Heart right ventricle (tissue), 16 donors: ENCODE results near the gene TAGLN3. TPM values are rescaled to one million over a fixed set of nuclear protein-coding genes. Genes with fewer than 3 reads are reported as not detected.

Experiments used
- ATAC-seq, 8 donors: fragments of 200-7000 bp; cut with Tn5 transposase; one replicate each; pipeline ENCODE4 v1.9.1; 2020; ENCODE audit warnings: mild to moderate bottlenecking in 8 of 8, moderate library complexity in 8 of 8, moderate number of reproducible peaks in 1 of 8
- DNase-seq, 2 donors: peaks; one replicate each; pipeline ENCODE4 v3.0.0-alpha.2; 2020
- H3K27ac ChIP-seq, 10 donors: fragments of 200-600 bp; sonication (generic) in 2 of 10; one replicate each; pipeline versions ENCODE4 v1.5.0 to v1.8.0; 2020 to 2022; ENCODE audit warnings: mild to moderate bottlenecking in 3 of 10
- H3K27me3 ChIP-seq, 7 donors: fragments of 200-600 bp; one replicate each; pipeline ENCODE4 v1.8.0; 2021 to 2022; ENCODE audit warnings: mild to moderate bottlenecking in 2 of 7
- H3K36me3 ChIP-seq, 9 donors: fragments of 200-600 bp; sonication (generic) in 1 of 9; one replicate each; pipeline versions ENCODE4 v1.5.0 to v1.8.0; 2020 to 2022; ENCODE audit warnings: mild to moderate bottlenecking in 2 of 9
- H3K4me1 ChIP-seq, 9 donors: fragments of 200-600 bp; sonication (generic) in 1 of 9; one replicate each; pipeline versions ENCODE4 v1.5.0 to v1.8.0; 2020 to 2022; ENCODE audit warnings: mild to moderate bottlenecking in 4 of 9
- H3K4me3 ChIP-seq, 10 donors: fragments of 200-600 bp; sonication (generic) in 2 of 10; one replicate each; pipeline versions ENCODE4 v1.5.0 to v1.8.0; 2020 to 2022; ENCODE audit warnings: mild to moderate bottlenecking in 7 of 10, moderate library complexity in 2 of 10
- H3K9me3 ChIP-seq, 11 donors: fragments of 200-600 bp in 10 of 11; sonication (generic) in 2 of 11; one replicate each; pipeline versions ENCODE4 v1.5.0 to v1.8.0; 2013 to 2022; ENCODE audit warnings: mild to moderate bottlenecking in 2 of 11, control low read depth in 1 of 11, moderate library complexity in 1 of 11
- WGBS, 2 donors: extraction: QIAGEN DNeasy Blood & Tissue Kit; methylation state at CpG; one replicate each; pipeline ENCODE4 v1.1.7; 2013; ENCODE audit warnings: inconsistent platforms in 1 of 2; 5-methylcytosine and 5-hydroxymethylcytosine counted together
- intact Hi-C, 10 donors: fragments of 100-400 bp; cut with DNase I; formaldehyde crosslinking; loops; one replicate each; pipeline versions ENCODE4 v1.11.1 to v1.14.2; 2022
- polyA plus RNA-seq, 2 donors: library from polyadenylated mRNA; stranded (reverse); fragments of 200-250 nt; gene quantifications; one replicate each; pipeline ENCODE4 v1.2.3, GENCODE V29; 2013
- total RNA-seq, 10 donors: library from RNA; stranded (reverse); fragmentation: NEBNext Ultra II Directional in 3 of 10; extraction: Animal tissue kit (Norgen Biotek cat#: 25700) in 3 of 10; gene quantifications; one replicate each; pipeline versions ENCODE4 v1.2.1 to v1.2.4, GENCODE V29; 2021 to 2023
- TF ChIP-seq, protein P1 (sequence below), 9 donors: fragments of 200-600 bp; sonication (generic) in 2 of 9; IDR thresholded peaks; one replicate each; pipeline versions ENCODE4 v1.5.0 to v1.8.0; 2021 to 2022; ENCODE audit warnings: antibody characterized with exemption in 9 of 9, mild to moderate bottlenecking in 5 of 9, moderate library complexity in 1 of 9
- donor health status: Arrhythmogenic right ventricular cardiomyopathy.
- donor health status: ischemic (EF 13 %, LVEDD 7.1; RV severe dilation, severe dysfunction).
- donor health status: healthy with polysubstance abuse.
- donor health status: DM: no; HTN: yes; CAD: no.
- donor health status: DM: no; HTN: no; CAD: no.
- donor health status: ischemic (EF 25% LVEDD 6.9; RV normal size, moderate dysfunction).
- donor health status: ischemic (EF 25% LVEDD 5.7; RV mildly dilated, moderate dysfunction).
- donor health status: healthy.
- donor health status: DM: yes; HTN: yes; CAD: no.
- donor health status: Ischemic cardiomyopathy.
- donor health status: ischemic (EF 35%, LVEDD 5.7; RV mildly dilated, moderate dysfunction).
- donor health status: nonischemic (EF 11% LVEDD 7.7; RV severe dilation, severe dysfunction).
- donor health status: DM: yes; HTN: yes; CAD: no.
- donor health status: PGD.
- donor health status: ischemic (EF 29% LVEDD 5.4; RV normal size, mild dysfunction).
- donor health status: nonischemic (EF 23%, LVEDD 6.1; RV moderate dilation, normal function).

TAGLN3 gene
- total and polyA plus RNA-seq, 12 donors = 0.10 to 1.1 (median 0.58) TPM; not detected in 3

DNA sequence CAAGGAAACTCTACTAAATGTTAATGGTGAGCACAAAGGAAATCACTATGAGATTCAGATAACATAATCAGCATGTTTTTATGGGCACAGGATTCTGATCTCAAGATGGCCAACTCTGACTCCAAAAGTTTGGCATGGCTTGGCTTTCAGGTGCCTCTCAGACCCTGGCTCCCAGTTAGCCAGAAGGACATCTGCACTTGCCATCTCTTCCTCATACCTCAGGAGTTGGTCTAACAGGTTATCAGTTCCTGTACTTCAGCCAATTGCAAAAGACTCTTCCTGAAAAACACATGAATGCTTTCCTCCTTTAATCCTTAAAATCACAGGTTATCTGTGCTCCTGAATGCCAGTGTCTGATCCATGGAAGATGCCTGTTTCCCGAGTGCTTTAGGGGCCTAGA is 60.8 kb downstream of the TAGLN3 start:
- WGBS, 2 donors = 81 to 91% methylated on average over 1 of the region's 1 CpG
- DNase-seq (no peak), ATAC-seq (no peak)
- Histone ChIP-seq H3K9me3 (no peaks in the 10 kb centered on the region), H3K4me1 (no peaks in the 10 kb centered on the region), H3K4me3 (no peak overlapping the region), H3K27ac (no peak overlapping the region), H3K36me3 (no peaks in the 10 kb centered on the region), H3K27me3 (peaks cover 0 to 4% (median 0%) of the 10 kb centered on the region in 7 donors)
- TF ChIP-seq, protein P1, sequence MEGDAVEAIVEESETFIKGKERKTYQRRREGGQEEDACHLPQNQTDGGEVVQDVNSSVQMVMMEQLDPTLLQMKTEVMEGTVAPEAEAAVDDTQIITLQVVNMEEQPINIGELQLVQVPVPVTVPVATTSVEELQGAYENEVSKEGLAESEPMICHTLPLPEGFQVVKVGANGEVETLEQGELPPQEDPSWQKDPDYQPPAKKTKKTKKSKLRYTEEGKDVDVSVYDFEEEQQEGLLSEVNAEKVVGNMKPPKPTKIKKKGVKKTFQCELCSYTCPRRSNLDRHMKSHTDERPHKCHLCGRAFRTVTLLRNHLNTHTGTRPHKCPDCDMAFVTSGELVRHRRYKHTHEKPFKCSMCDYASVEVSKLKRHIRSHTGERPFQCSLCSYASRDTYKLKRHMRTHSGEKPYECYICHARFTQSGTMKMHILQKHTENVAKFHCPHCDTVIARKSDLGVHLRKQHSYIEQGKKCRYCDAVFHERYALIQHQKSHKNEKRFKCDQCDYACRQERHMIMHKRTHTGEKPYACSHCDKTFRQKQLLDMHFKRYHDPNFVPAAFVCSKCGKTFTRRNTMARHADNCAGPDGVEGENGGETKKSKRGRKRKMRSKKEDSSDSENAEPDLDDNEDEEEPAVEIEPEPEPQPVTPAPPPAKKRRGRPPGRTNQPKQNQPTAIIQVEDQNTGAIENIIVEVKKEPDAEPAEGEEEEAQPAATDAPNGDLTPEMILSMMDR (IDR thresholded peaks at IDR 0.05) = no peak
- intact Hi-C loops = no loop called here

DNA sequence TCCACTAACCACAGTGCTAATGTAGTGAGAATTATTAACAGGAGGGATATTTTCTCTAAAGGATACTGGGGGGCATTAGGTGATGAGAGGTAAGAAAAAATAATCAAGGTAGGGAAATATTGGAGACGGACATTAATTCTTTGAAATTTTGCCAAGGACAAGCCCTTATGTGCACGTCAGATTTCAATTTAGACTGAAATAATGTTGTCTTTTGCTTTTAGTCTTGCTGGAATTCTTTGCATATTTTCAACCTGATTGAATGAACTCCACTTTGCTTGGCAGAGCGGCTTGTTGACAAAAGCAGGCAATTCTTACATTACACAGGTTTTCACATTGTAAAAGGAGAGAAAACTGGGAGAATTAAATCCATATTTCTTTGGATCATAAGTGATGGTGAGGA is 62.4 kb downstream of the TAGLN3 start:
- Histone ChIP-seq H3K4me3 (no peak overlapping the region), H3K9me3 (no peaks in the 10 kb centered on the region), H3K36me3 (no peaks in the 10 kb centered on the region), H3K4me1 (no peaks in the 10 kb centered on the region), H3K27ac (no peak overlapping the region), H3K27me3 (no peaks in the 10 kb centered on the region)
- ATAC-seq (no peak), DNase-seq (no peak)
- intact Hi-C loops = no loop called here
- WGBS, 2 donors = 61 to 66% methylated on average over 3 of the region's 3 CpGs
- TF ChIP-seq, protein P1 (IDR thresholded peaks at IDR 0.05) = no peak

Other genes with a start within 250 kb of the TAGLN3 start
- gene PHLDB2, start 139.7 kb upstream of the TAGLN3 start, total RNA-seq = 100 to 1,000 TPM in 9 of 10 donors, 10 to 100 TPM in 1; 85.7 to 293 (median 192) TPM
- gene PHLDB2, start 139.7 kb upstream of the TAGLN3 start, polyA plus RNA-seq = 100 to 1,000 TPM in 1 of 2 donors, 10 to 100 TPM in 1; 33.4 to 151 TPM
- gene ABHD10, start 19.9 kb upstream of the TAGLN3 start, total RNA-seq = 10 to 100 TPM; 42.5 to 57.8 (median 50.1) TPM
- 10 to 100 TPM; 10.5 to 51.1 TPM for gene ABHD10, start 19.9 kb upstream of the TAGLN3 start, polyA plus RNA-seq
- not detected for gene TMPRSS7, start 35.8 kb downstream of the TAGLN3 start, total RNA-seq
- gene TMPRSS7, start 35.8 kb downstream of the TAGLN3 start, polyA plus RNA-seq = not detected
- gene C3orf52, start 87.5 kb downstream of the TAGLN3 start, total RNA-seq = 1 to 10 TPM; 3.5 to 9.8 (median 5.0) TPM
- gene C3orf52, start 87.5 kb downstream of the TAGLN3 start, polyA plus RNA-seq = 1 to 10 TPM; 3.1 to 6.0 TPM
- gene GCSAM, start 134.3 kb downstream of the TAGLN3 start, total RNA-seq = under 1 TPM in 4 of 10 donors, not detected in 6; 0.28 to 0.62 (median 0.36) TPM
- under 1 TPM in 1 of 2 donors, not detected in 1; 0.04 TPM for gene GCSAM, start 134.3 kb downstream of the TAGLN3 start, polyA plus RNA-seq